ENCODE results near the gene PUSL1. TPM values are rescaled to one million over a fixed set of nuclear protein-coding genes. Genes with fewer than 3 reads are reported as not detected.
A peak's percentile ranks its signal among the peaks of the same experiment; 100 is the strongest.

PUSL1 gene
- total RNA-seq, 1 experiment from 2014 or later = 132 TPM

GRCh38 chr1:1330366-1331067 is 22.1 kb downstream of the PUSL1 start:
- no peak overlapping the region for H2AFZ ChIP-seq (ENCODE audit: low read length)
- no peak for TF ChIP-seq EZH2phosphoT487 (IDR thresholded peaks at IDR 0.05; ENCODE audit: borderline replicate concordance, low read length)
- no peak for TF ChIP-seq EZH2 (IDR thresholded peaks at IDR 0.05; ENCODE audit: low read length, unreplicated experiment)
- no peak for TF ChIP-seq CTCF (conservative IDR thresholded peaks at IDR 0.05; ENCODE audit: low read depth, low read length)
- ATAC-seq (peak; percentile 5), DNase-seq (no peak)
- no peak overlapping the region for H3K4me3 ChIP-seq (ENCODE audit: low read length)
- ChIA-PET POLR2A (ENCODE audit: unreplicated experiment) (no interaction called here), CTCF (no interaction called here)
- BruUV-seq (replicated peaks) = no TSS peak
- no peaks in the 10 kb centered on the region for H3K27me3 ChIP-seq (ENCODE audit: low read length)
- H3K9me3 ChIP-seq (ENCODE audit: low read length) = no peaks in the 10 kb centered on the region
- intact Hi-C loops (cut with micrococcal nuclease) = loop anchor here (2.0 kb wide), 1 partner anchor 14 kb away; no protein-coding TSS in a partner anchor
- peak overlapping the region; percentile 54 for H3K4me2 ChIP-seq (ENCODE audit: low read length)
- H3K9me2 ChIP-seq (replicated peaks; ENCODE audit: low read length) = no peaks in the 10 kb centered on the region
- H3K27ac ChIP-seq (ENCODE audit: low read length) = peak overlapping the region; percentile 68
- H3F3A ChIP-seq (ENCODE audit: low read length, unreplicated experiment) = no peaks in the 10 kb centered on the region
- H3K4me1 ChIP-seq (ENCODE audit: insufficient read depth, low read length) = peaks cover 47% of the 10 kb centered on the region
- H4K20me1 ChIP-seq (ENCODE audit: low read length) = no peaks in the 10 kb centered on the region
- H3K9ac ChIP-seq (ENCODE audit: low read length) = 0 out of 2 replicates have a peak overlapping the region, but pooled peaks have one; percentile 11
- H3K79me2 ChIP-seq (ENCODE audit: low read length) = peaks cover 18% of the 10 kb centered on the region
- peaks cover 4% of the 10 kb centered on the region; the same call in 1 of the 2 replicates for H3K36me3 ChIP-seq (ENCODE audit: low read depth, low read length)

GRCh38 chr1:1331068-1331965 is 22.9 kb downstream of the PUSL1 start, which contains the start of gene TAS1R3:
TSS of gene TAS1R3 (plus strand) at chr1:1331280. CDS start at chr1:1331346, 66 bp downstream.
- H3K4me2 ChIP-seq (ENCODE audit: low read length) = peak within 1 kb of the TSS; percentile 54
- intact Hi-C loops (cut with micrococcal nuclease) = loop anchor here (2.0 kb wide), 1 partner anchor 13 kb away; no protein-coding TSS in a partner anchor
- H3K27ac ChIP-seq (ENCODE audit: low read length) = peak within 1 kb of the TSS; percentile 68
- POLR2A ChIA-PET (ENCODE audit: unreplicated experiment) = no interaction called here
- H2AFZ ChIP-seq (ENCODE audit: low read length) = no peak within 1 kb of the TSS
- no peaks in the 10 kb centered on the region for H4K20me1 ChIP-seq (ENCODE audit: low read length)
- no peaks in the 10 kb centered on the region for H3F3A ChIP-seq (ENCODE audit: low read length, unreplicated experiment)
- H3K9me2 ChIP-seq (replicated peaks; ENCODE audit: low read length) = no peaks in the 10 kb centered on the region
- H3K4me1 ChIP-seq (ENCODE audit: insufficient read depth, low read length) = peaks cover 39% of the 10 kb centered on the region
- peak; percentile 39 for ATAC-seq
- H3K79me2 ChIP-seq (ENCODE audit: low read length) = peaks cover 10% of the 10 kb centered on the region
- no peaks in the 10 kb centered on the region for H3K27me3 ChIP-seq (ENCODE audit: low read length)
- CTCF ChIA-PET = no interaction called here
- H3K9ac ChIP-seq (ENCODE audit: low read length) = 0 out of 2 replicates have a peak within 1 kb of the TSS, but pooled peaks have one; percentile 11
- peak; percentile 86 for DNase-seq
- H3K9me3 ChIP-seq (ENCODE audit: low read length) = no peaks in the 10 kb centered on the region
- H3K36me3 ChIP-seq (ENCODE audit: low read depth, low read length) = peaks cover 12% of the 10 kb centered on the region; the same call in 1 of the 2 replicates
- BruUV-seq (replicated peaks) = no TSS peak
- H3K4me3 ChIP-seq (ENCODE audit: low read length) = no peak within 1 kb of the TSS
- no peak for TF ChIP-seq CTCF (conservative IDR thresholded peaks at IDR 0.05; ENCODE audit: low read depth, low read length)
- TF ChIP-seq EZH2 (IDR thresholded peaks at IDR 0.05; ENCODE audit: low read length, unreplicated experiment) = no peak
- no peak for TF ChIP-seq EZH2phosphoT487 (IDR thresholded peaks at IDR 0.05; ENCODE audit: borderline replicate concordance, low read length)

All from PC-3 (cell line).